ENCODE measurements around the gene OLFML2B.

GRCh38 chr1:162026881-162027280 is 3.2 kb upstream of the OLFML2B start:
- TF ChIP-seq, protein P1, sequence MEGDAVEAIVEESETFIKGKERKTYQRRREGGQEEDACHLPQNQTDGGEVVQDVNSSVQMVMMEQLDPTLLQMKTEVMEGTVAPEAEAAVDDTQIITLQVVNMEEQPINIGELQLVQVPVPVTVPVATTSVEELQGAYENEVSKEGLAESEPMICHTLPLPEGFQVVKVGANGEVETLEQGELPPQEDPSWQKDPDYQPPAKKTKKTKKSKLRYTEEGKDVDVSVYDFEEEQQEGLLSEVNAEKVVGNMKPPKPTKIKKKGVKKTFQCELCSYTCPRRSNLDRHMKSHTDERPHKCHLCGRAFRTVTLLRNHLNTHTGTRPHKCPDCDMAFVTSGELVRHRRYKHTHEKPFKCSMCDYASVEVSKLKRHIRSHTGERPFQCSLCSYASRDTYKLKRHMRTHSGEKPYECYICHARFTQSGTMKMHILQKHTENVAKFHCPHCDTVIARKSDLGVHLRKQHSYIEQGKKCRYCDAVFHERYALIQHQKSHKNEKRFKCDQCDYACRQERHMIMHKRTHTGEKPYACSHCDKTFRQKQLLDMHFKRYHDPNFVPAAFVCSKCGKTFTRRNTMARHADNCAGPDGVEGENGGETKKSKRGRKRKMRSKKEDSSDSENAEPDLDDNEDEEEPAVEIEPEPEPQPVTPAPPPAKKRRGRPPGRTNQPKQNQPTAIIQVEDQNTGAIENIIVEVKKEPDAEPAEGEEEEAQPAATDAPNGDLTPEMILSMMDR (IDR thresholded peaks at IDR 0.05; ENCODE audit: borderline replicate concordance, extremely low read depth, low read length, poor library complexity, severe bottlenecking), result no peak
- no peak for TF ChIP-seq EZH2 (IDR thresholded peaks at IDR 0.05; ENCODE audit: borderline replicate concordance, low read depth, low read length, severe bottlenecking)
